HEK293 (cell line): ENCODE measurements around the gene TSC2.

Experiments used
- CTCF ChIP-seq: fragments of 450-650 bp; formaldehyde crosslinking; IDR thresholded peaks from 2 replicates; pipeline ENCODE4 v1.5.1; 2016; ENCODE audit warnings: missing biosample characterization, missing genetic modification characterization
- ZNF155 ChIP-seq: fragments of 450-650 bp; formaldehyde crosslinking; IDR thresholded peaks from 2 replicates; pipeline ENCODE4 v1.5.1; 2016; ENCODE audit warnings: missing biosample characterization, missing genetic modification characterization
- ZNF266 ChIP-seq: fragments of 450-650 bp; formaldehyde crosslinking; IDR thresholded peaks from 2 replicates; pipeline ENCODE4 v1.5.1; 2016; ENCODE audit warnings: missing biosample characterization, missing genetic modification characterization, low read depth
- TF ChIP-seq, protein P1 (sequence below): fragments of 450-650 bp; IDR thresholded peaks from 2 replicates; pipeline ENCODE4 v1.5.1; 2018; ENCODE audit warnings: missing biosample characterization, mild to moderate bottlenecking, missing genetic modification characterization

GRCh38 chr16:1998852-1999801 is 48.7 kb upstream of the TSC2 start:
- no peak for TF ChIP-seq ZNF155
- no peak for TF ChIP-seq CTCF
- no peak for TF ChIP-seq ZNF266 (tag by site-specific recombination)
- TF ChIP-seq, protein P1, sequence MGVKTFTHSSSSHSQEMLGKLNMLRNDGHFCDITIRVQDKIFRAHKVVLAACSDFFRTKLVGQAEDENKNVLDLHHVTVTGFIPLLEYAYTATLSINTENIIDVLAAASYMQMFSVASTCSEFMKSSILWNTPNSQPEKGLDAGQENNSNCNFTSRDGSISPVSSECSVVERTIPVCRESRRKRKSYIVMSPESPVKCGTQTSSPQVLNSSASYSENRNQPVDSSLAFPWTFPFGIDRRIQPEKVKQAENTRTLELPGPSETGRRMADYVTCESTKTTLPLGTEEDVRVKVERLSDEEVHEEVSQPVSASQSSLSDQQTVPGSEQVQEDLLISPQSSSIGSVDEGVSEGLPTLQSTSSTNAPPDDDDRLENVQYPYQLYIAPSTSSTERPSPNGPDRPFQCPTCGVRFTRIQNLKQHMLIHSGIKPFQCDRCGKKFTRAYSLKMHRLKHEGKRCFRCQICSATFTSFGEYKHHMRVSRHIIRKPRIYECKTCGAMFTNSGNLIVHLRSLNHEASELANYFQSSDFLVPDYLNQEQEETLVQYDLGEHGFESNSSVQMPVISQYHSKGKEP (tag by site-specific recombination) = no peak
